Cardiac muscle cell (in vitro differentiated cells and primary cell): ENCODE data around the gene NAA60. TPM values are rescaled to one million over a fixed set of nuclear protein-coding genes. Genes with fewer than 3 reads are reported as not detected.
"Not testable (repeated sequence)": the region's sequence is repeated elsewhere in the genome, so short reads cannot be mapped to it uniquely, and the experiment has no call there.

Source experiments
- DNase-seq, 2 donors: peaks; one replicate each; pipeline versions ENCODE4 v3.0.0 to v3.0.0-alpha.2; 2010 to 2017; ENCODE audit warnings: low read depth in 1 of 2, low spot score in 1 of 2
- H3K27ac ChIP-seq: fragments of 200-600 bp; sonication (generic); 2 replicates; pipeline ENCODE4 v1.5.1; 2016
- H3K27me3 ChIP-seq: fragments of 200-600 bp; sonication (generic); 2 replicates; pipeline ENCODE4 v1.6.0; 2016; ENCODE audit warnings: control low read depth
- H3K36me3 ChIP-seq: fragments of 200-600 bp; sonication (generic); 2 replicates; pipeline ENCODE4 v1.5.1; 2016; ENCODE audit warnings: control low read depth
- H3K4me1 ChIP-seq: fragments of 200-600 bp; sonication (generic); 2 replicates; pipeline ENCODE4 v1.8.1; 2017; ENCODE audit warnings: low read depth, mild to moderate bottlenecking, mixed run types
- H3K4me3 ChIP-seq: fragments of 200-600 bp; sonication (generic); 2 replicates; pipeline ENCODE4 v1.5.1; 2016; ENCODE audit warnings: mild to moderate bottlenecking
- H3K9me3 ChIP-seq: fragments of 200-600 bp; sonication (generic); 2 replicates; pipeline ENCODE4 v1.5.1; 2017; ENCODE audit warnings: low read depth, mild to moderate bottlenecking, control low read depth
- CTCF ChIP-seq: IDR thresholded peaks from 2 replicates; pipeline ENCODE4 v1.5.1; 2012; ENCODE audit warnings: low read depth, mild to moderate bottlenecking, low read length
- polyA plus RNA-seq: library from polyadenylated mRNA; unstranded; fragments of >200 nt; fragmentation: Nextera tagmentation; extraction: Ambion mirVana; gene quantifications from 2 replicates; pipeline ENCODE4 v1.2.1, GENCODE V29; 2016
- total RNA-seq: library from RNA; depleted of rRNA; stranded (reverse); fragments of >200 nt; gene quantifications from 2 replicates; pipeline ENCODE4 v1.2.3, GENCODE V29; 2016

The NAA60 gene
- total and polyA plus RNA-seq, 2 experiments from 2014 or later, result 43.9 to 83.0 TPM

DNA sequence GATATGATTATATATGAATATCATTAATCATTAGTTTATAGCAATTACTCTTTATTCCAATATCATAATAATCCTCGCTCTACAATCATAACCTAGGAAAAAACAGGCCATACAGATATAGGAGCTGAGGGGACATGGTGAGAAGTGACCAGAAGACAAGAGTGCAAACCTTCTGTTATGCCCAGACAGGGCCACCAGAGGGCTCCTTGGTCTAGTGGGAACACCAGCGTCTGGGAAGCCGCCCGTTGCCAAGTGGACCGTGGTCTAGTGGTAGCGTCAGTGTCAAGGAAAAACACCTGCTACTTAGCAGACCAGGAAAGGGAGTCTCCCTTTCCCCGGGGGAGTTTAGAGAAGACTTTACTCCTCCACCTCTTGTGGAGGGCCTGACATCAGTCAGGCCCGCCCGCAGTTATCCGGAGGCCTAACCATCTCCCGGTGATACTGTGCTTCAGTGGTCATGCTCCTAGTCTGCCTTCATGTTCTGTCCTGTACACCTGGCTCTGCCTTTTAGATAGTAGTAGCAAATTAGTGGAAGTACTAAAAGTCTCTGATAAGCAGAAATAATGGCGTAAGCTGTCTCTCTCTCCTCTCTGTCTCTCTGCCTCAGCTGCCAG, 83.8 kb downstream of the NAA60 start:
- not testable (repeated sequence) for H3K9me3 ChIP-seq, H3K4me3 ChIP-seq, H3K27me3 ChIP-seq, H3K27ac ChIP-seq, H3K4me1 ChIP-seq
- H3K36me3 ChIP-seq, result peaks cover 41% of the 10 kb centered on the region
- TF ChIP-seq CTCF, result peak; percentile 60
- peak; percentile 42 to 77 for DNase-seq

GRCh38 chr16:3528406-3528805, 84.9 kb downstream of the NAA60 start:
- Histone ChIP-seq H3K27ac (no peak overlapping the region), H3K4me3 (no peak overlapping the region), H3K4me1 (no peaks in the 10 kb centered on the region), H3K27me3 (no peaks in the 10 kb centered on the region), H3K9me3 (no peaks in the 10 kb centered on the region), H3K36me3 (peaks cover 39% of the 10 kb centered on the region)
- no peak for TF ChIP-seq CTCF
- DNase-seq, result no peak

DNA sequence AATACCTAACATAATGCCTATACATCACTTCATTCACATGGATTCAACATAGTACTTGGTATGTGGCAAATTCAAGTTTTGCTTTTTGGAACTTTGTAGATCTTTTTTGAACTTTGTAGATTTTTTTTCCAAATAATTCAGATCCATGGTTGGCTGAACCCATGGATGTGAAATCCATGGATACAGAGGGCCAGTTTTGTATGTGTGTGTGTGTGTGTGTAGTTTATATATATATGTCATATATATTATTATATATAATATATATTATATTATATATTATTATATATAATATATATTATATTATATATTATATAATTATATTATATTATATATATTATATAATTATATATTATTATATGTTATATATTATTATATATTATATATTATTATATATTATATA, 85.7 kb downstream of the NAA60 start:
- H3K27ac ChIP-seq, result no peak overlapping the region
- no peaks in the 10 kb centered on the region for H3K27me3 ChIP-seq
- H3K9me3 ChIP-seq, result no peaks in the 10 kb centered on the region
- DNase-seq, result no peak
- no peak for TF ChIP-seq CTCF
- no peaks in the 10 kb centered on the region for H3K4me1 ChIP-seq
- H3K36me3 ChIP-seq, result peaks cover 34% of the 10 kb centered on the region
- no peak overlapping the region for H3K4me3 ChIP-seq

- Histone ChIP-seq H3K4me1 (no peaks in the 10 kb centered on the region), H3K27ac (no peak overlapping the region), H3K27me3 (no peaks in the 10 kb centered on the region), H3K36me3 (peaks cover 30% of the 10 kb centered on the region), H3K9me3 (no peaks in the 10 kb centered on the region), H3K4me3 (no peak overlapping the region)
- DNase-seq, result no peak
- no peak for TF ChIP-seq CTCF
These were observed 87.0 kb downstream of the NAA60 start for GRCh38 chr16:3530371-3530914.

DNA sequence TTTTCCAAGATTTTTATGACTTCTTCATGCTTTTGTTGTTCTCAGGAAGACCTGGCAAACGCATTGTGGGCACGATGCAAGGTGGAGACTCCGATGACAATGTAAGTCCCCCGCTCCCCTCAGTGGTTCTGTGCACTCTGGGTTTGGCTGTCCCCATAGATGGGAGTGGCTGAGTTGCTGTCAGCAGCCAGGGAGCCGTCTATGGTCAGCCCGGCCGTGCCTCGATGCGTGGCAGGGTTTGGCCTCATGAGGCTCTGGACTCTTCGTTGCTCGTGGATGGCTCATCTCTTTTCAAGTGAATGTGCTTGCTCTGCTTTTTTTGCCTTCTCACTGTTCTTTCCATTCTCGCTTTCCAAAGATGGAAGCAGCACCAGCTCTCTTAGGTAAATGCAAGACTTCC, 89.3 kb downstream of the NAA60 start:
- no peak for DNase-seq
- H3K4me3 ChIP-seq, result no peak overlapping the region
- H3K9me3 ChIP-seq, result no peaks in the 10 kb centered on the region
- no peak for TF ChIP-seq CTCF
- H3K27me3 ChIP-seq, result no peaks in the 10 kb centered on the region
- H3K36me3 ChIP-seq, result peaks cover 29% of the 10 kb centered on the region
- H3K4me1 ChIP-seq, result no peaks in the 10 kb centered on the region
- no peak overlapping the region for H3K27ac ChIP-seq
